ENCODE results near the gene POU1F1.

DNA sequence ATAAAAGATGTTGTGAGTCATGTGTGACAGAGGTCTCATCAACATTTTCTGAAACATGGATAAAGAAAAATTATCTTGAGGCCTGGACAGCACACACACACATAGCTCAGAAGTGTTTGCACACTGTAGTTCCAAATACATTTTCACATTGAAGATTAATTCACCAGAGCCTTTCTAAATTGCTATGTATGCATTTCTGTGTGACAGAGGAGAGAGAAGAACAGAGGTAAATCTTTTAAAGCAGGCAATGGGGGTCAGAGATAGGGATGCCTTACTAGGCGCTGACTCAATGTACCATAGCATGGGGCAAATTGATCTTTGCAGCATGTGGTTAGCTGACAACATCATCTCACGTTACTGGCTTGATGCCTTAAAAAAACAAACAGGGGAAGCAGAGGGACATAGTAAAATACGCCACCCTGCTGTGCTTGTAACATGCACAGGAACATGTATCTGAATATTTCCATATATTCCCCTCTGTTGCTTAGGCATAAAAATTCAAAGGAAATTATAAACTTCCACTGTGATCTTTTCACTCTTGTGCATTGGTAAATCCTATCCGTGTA, 7.7 kb downstream of the POU1F1 start:
- TF ChIP-seq, protein P1, sequence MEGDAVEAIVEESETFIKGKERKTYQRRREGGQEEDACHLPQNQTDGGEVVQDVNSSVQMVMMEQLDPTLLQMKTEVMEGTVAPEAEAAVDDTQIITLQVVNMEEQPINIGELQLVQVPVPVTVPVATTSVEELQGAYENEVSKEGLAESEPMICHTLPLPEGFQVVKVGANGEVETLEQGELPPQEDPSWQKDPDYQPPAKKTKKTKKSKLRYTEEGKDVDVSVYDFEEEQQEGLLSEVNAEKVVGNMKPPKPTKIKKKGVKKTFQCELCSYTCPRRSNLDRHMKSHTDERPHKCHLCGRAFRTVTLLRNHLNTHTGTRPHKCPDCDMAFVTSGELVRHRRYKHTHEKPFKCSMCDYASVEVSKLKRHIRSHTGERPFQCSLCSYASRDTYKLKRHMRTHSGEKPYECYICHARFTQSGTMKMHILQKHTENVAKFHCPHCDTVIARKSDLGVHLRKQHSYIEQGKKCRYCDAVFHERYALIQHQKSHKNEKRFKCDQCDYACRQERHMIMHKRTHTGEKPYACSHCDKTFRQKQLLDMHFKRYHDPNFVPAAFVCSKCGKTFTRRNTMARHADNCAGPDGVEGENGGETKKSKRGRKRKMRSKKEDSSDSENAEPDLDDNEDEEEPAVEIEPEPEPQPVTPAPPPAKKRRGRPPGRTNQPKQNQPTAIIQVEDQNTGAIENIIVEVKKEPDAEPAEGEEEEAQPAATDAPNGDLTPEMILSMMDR (IDR thresholded peaks at IDR 0.05): no peak
- TF ChIP-seq POLR2A (IDR thresholded peaks at IDR 0.05): no peak

All from upper lobe of left lung (tissue), 4 donors.